GM19324 (cell line): Measurements from ENCODE around the gene GALNT13.
"Not testable (repeated sequence)": the region's sequence is repeated elsewhere in the genome, so short reads cannot be mapped to it uniquely, and the experiment has no call there.

Experiments used
- ATAC-seq: cut with Tn5 transposase; IDR thresholded peaks from one replicate; pipeline ENCODE4 v1.9.1; 2021; ENCODE audit warnings: mild to moderate bottlenecking, moderate library complexity; ENCODE audit not compliant: unreplicated experiment, low FRiP score

GALNT13 gene

DNA sequence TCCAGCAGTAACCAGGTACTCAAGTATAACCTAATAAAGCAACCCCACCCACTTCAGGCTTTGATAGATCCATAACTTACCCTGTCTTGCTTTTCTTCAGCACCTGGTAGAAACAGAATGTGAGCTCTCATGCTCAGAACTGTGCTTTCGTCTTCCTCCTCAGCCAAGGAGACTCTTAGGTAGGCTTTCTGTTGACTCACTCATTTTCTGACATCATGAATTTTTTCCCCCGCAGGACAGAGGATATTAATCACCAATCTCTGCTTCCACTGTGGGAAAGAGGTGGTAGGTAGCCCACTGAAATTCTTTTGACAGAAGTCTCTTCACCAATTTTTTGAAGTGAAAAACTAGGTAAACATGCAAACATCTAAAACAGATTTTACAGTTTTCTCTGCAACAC lies 585.6 kb downstream of the GALNT13 start:
- no peak for ATAC-seq

DNA sequence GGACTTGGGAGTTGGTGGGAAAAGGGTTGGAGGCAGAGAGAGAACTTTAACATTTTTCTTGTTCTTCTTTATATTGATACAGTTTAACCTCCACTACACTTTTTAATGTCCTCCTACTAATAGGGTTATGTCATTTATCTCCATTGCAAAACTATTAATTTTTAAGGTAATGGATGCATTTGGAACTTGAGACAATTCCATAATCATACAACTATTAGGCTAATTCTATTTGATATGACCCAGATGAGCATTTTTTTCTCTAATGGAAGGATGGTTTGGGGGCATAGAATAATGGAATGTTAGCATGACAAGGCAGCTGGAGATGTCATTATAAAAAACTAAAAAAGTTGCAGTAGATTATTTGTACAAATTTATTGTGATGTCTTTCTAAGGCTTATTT lies 587.6 kb downstream of the GALNT13 start:
- no peak for ATAC-seq

DNA sequence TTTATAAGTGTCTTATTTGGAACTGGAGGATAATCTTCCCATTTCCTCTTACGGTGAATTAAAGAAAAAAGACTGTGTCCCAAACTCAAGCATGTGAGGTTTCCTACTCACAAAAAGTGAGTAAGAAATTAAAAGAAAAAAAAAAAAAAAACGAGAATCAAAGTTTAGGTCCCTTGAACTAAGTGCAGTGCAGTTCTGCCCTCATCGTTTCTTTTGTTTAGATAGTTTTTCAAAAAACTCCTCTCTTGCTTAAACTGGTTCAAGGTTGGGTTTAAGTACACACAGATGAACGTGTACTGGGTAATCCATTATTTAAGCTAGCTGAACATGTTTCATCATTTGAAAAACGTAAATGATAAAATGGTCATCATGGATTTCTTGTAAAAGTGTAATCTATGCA lies 590.9 kb downstream of the GALNT13 start:
- no peak for ATAC-seq

DNA sequence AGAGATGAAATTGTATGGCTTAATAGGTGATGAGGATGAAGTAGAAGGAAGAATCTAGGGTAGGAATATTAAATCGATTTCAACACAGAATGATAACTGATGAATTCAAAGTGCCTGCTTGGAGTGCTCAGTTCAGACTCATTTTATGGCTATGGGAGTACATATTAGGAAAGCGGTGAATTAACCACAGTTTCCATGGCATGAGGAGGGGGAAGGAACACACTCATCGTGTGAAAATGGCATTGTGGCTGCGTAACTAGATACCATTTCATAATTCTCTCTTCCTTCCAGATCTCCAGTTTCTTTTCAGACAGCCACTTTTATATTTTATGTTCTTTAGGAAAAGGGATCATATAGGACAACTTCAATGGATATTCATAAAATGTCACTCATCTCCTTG lies 594.5 kb downstream of the GALNT13 start:
- no peak for ATAC-seq

- ATAC-seq: no peak
These were observed 598.7 kb downstream of the GALNT13 start for GRCh38 chr2:154470376-154470775.

DNA sequence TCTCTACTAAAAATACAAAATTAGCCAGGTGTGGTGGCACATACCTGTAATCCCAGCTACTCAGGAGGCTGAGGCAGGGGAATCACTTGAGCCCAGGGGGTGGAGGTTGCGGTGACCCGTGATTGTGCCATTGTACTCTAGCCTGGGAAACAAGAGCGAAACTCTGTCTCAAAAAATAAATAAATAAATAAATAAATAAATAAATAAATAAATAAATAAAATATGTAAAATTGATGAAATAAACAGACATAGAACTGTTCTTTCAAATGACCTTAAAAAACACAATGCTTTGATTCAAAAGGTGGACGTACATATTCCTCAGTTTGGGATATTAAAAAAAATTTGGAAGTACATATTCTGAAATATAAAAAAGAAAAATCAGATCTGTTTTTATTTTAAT lies 599.8 kb downstream of the GALNT13 start:
- not testable (repeated sequence) for ATAC-seq

- ATAC-seq: no peak
These were observed 605.6 kb downstream of the GALNT13 start for GRCh38 chr2:154477319-154477718.

DNA sequence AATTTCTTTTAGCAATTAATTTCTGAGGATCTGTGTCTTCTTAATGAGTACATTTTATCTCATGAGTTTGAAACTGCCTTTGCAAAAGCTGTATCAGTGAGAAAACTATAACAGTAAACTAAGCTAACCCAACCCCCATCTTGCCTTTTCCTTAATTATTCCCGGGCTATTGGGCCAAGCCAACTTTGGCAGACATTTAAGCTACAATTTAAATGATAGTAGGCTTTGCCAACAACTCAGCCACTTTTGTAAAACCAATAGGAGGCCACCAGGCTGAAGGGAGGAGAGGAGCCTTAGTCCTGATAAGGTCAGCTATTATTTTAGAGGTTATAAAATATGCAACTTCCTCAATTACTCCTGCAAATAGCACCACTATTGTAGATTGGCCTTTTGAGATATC lies 608.8 kb downstream of the GALNT13 start:
- ATAC-seq: no peak

GRCh38 chr2:154481336-154481735 lies 609.6 kb downstream of the GALNT13 start:
- ATAC-seq: no peak

DNA sequence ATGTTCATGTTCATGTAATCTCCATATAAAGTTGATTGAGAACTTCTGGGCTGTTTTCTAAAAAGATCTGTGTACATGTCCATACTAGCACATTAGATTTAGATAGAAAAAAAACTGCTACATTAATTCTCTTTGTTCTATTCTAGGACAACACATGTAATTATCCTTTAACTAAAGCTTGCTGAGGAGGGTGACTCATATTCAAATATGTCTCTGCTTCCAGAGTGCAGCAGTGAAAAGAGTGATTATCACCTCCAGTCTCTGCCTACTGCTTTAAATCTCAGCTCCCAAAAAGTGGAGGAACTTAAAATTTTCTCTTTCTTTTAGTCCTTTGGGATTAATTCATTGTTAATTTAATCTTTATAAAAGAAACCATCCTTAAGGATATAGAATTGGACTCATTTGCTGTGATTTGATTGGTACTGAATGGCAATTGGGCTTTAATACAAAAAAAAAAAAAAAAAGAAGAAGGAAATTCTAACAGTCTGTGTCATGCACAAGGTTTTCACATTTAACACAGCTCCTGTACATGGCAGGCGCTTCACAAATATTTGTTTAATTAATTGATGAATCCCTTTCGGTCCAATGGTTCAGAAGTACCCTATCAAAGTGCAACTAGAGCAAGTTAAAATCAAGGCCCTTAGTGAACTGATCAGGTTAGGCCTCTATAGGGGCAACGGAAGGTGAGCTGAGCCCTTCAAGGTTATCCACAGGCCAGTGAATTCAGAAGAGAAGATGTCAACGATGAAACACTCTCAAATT lies 612.8 kb downstream of the GALNT13 start:
- ATAC-seq: peak; percentile 57

DNA sequence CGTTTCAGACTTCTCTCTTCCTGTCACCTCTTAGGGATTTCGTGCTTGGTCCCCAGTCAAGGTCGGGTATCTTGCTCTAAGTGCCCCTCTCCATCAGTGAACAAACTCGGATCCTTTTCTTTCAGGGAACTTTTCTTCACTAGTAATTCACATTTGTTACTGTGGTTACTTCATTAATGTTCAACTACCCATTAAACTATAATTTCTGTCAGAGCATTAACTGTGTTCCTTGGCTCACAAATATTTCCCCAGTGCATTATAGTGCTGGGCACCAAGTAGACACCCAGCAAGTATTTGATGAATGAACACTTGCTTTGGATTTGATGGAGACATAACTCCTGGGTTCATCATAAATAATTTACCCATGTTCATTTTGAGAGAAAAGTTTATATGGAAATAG lies 617.1 kb downstream of the GALNT13 start:
- no peak for ATAC-seq

DNA sequence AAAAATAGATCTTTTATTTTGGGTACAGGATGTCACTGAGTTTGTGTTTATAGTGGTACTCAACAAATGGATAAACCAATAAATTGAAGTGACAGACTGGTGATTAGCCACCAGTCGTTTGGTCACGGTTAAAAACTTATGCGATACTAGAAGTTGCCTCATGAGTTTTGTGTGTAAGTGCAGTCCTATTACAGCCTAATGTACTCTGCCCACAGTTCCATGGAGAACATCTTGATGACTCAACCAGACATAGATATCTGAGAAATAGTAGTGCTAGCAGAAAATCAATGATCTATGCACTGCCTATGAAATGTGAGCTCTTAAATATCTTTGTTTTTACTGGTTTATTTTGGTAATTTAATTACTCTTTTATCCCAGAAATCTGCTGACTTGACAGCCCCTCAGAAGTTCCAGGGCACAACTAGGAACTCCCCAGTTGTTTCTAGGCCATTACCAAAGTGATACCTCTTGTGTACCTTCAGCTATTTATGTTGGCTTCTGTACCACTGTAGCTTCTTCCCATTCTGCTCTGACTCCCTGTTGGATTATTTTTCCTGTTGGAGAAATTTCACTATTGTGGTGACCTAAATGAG lies 617.6 kb downstream of the GALNT13 start:
- ATAC-seq: no peak

DNA sequence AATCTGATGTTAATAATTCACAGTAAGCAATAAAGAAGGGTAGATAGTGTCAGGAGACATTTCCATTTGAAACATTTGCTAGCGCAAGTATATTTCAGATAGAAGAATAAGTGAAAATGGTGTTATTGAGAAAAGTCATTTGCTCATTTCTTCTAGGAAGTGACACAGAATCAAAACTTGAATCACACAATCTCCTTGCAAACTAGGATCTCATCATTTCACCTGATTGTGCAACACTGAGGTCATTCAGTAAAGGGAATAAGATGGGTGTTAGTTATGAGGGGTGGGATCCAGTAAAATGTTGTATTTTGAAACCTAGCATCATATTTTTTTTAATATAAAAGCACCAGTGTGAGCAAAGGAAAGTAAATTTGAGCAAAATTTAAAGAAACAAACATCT lies 618.8 kb downstream of the GALNT13 start:
- no peak for ATAC-seq

DNA sequence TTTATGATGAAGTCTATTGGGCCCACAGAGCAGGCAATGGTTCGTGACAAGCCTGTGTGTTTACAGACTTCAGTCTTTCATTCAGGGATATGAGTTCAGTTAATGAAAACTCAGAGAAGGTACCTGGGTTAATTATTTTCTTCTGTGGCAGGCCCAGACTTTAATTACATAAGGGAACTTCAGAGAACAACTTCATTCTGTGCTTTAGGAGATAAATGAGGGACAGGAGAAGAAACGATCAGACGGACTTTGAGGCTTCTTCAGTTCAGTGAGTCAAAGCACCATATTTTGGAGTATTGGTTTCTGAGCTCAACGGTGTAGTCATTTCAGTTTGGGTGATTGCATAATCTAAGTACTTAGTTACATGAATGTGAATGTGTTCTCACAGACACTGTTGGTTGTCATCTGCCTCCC lies 623.7 kb downstream of the GALNT13 start:
- peak; percentile 80 for ATAC-seq

DNA sequence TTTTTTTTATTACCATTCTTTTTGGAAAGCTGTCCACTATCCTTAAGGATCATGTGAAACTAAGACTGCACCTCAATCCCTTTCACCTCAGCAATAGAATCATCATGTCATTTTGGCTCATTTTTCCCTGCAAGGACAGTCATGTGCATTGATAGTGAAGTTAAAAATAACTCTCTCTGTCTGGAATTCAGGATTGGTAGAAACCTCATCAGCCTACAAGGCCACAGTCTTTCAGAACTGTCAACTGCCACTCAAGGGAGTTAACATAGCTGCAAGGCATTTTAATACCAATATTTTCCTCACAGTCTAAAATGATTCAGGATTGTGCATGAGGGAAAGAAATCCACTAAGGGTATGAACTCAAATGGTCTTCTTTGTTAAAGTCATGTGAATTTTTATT lies 625.3 kb downstream of the GALNT13 start:
- no peak for ATAC-seq
